HepG2 (cell line): ENCODE data around the gene DPAGT1. TPM values are rescaled to one million over a fixed set of nuclear protein-coding genes. Genes with fewer than 3 reads are reported as not detected.

ENCODE experiments used
- CTCF ChIP-seq: sonication (generic); formaldehyde crosslinking; IDR thresholded peaks from 2 replicates; pipeline ENCODE4 v1.5.0; 2020; ENCODE audit warnings: mild to moderate bottlenecking, missing genetic modification reagents, moderate library complexity
- DMAP1 ChIP-seq: IDR thresholded peaks from 2 replicates; pipeline ENCODE4 v1.6.1; 2016
- DNMT3B ChIP-seq: conservative IDR thresholded peaks from 2 replicates; pipeline ENCODE4 v1.6.1; 2016; ENCODE audit warnings: missing biosample characterization, control low read depth
- FOXJ3 ChIP-seq: sonication (generic); formaldehyde crosslinking; IDR thresholded peaks from 2 replicates; pipeline ENCODE4 v1.4.0; 2020; ENCODE audit warnings: missing genetic modification reagents, mild to moderate bottlenecking, borderline replicate concordance
- GABPB1 ChIP-seq: IDR thresholded peaks from 2 replicates; pipeline ENCODE4 v1.6.1; 2016; ENCODE audit warnings: mild to moderate bottlenecking, missing genetic modification reagents, moderate library complexity, missing compliant biosample characterization
- HNRNPL ChIP-seq: fragments of 200-400 bp; formaldehyde crosslinking; IDR thresholded peaks from 2 replicates; pipeline ENCODE4 v1.6.1; 2017; ENCODE audit warnings: mild to moderate bottlenecking, low read depth, low read length
- HOXA3 ChIP-seq: sonication (generic); formaldehyde crosslinking; IDR thresholded peaks from 2 replicates; pipeline ENCODE4 v1.5.0; 2020; ENCODE audit warnings: missing genetic modification reagents
- NR2F6 ChIP-seq, 2 experiments: IDR thresholded peaks; 2 replicates each; pipeline ENCODE4 v1.6.1; 2016; ENCODE audit warnings: antibody characterized with exemption in 1 of 2, mild to moderate bottlenecking in 1 of 2
- PRDM4 ChIP-seq: sonication (generic); formaldehyde crosslinking; IDR thresholded peaks from 2 replicates; pipeline ENCODE4 v1.9.0; 2021; ENCODE audit warnings: missing genetic modification reagents, borderline replicate concordance
- RAD21 ChIP-seq: fragments of 450-650 bp; formaldehyde crosslinking; IDR thresholded peaks from 2 replicates; pipeline ENCODE4 v1.5.0; 2020; ENCODE audit warnings: mild to moderate bottlenecking
- RERE ChIP-seq: IDR thresholded peaks from 2 replicates; pipeline ENCODE4 v1.6.1; 2016; ENCODE audit warnings: low read depth, missing genetic modification reagents, missing compliant biosample characterization
- TCF7L2 ChIP-seq: IDR thresholded peaks from 2 replicates; pipeline ENCODE4 v1.6.1; 2011; ENCODE audit warnings: mild to moderate bottlenecking, low read depth, low read length, moderate library complexity
- ZFX ChIP-seq: sonication (generic); formaldehyde crosslinking; IDR thresholded peaks from 2 replicates; pipeline ENCODE4 v1.4.0; 2020; ENCODE audit warnings: mild to moderate bottlenecking, low read depth, missing genetic modification reagents, moderate library complexity
- ZNF274 ChIP-seq: sonication (generic); formaldehyde crosslinking; IDR thresholded peaks from 2 replicates; pipeline ENCODE4 v1.5.1; 2020; ENCODE audit warnings: mild to moderate bottlenecking, missing genetic modification reagents
- ZNF296 ChIP-seq: sonication (generic); formaldehyde crosslinking; conservative IDR thresholded peaks from 2 replicates; pipeline ENCODE4 v1.5.0; 2020; ENCODE audit warnings: mild to moderate bottlenecking, missing genetic modification reagents
- ZNF580 ChIP-seq: IDR thresholded peaks from 2 replicates; pipeline ENCODE4 v1.6.1; 2016; ENCODE audit warnings: low read depth, borderline replicate concordance
- ZNF747 ChIP-seq: sonication (generic); formaldehyde crosslinking; IDR thresholded peaks from 2 replicates; pipeline ENCODE4 v1.8.1; 2023; ENCODE audit warnings: missing genetic modification reagents, mild to moderate bottlenecking, borderline replicate concordance
- polyA plus RNA-seq, 8 experiments: library from polyadenylated mRNA; depleted of rRNA in 3 of 8; stranded (reverse) in 7 of 8; unstranded in 1 of 8; fragments of >200 nt; fragmentation: Illumina TruSeq in 4 of 8; extraction: Trizol in 4 of 8; gene quantifications; 2 replicates each; pipeline versions ENCODE4 v1.2.1 to v1.2.3, GENCODE V29; 2011 to 2016; ENCODE audit warnings: low read depth in 4 of 8, missing spikeins in 1 of 8, mixed read lengths in 1 of 8; ENCODE audit not compliant: insufficient read depth in 1 of 8
- total RNA-seq, 5 experiments: library from RNA; depleted of rRNA; stranded (reverse); fragments of >200 nt; fragmentation: Illumina TruSeq; extraction: Trizol; gene quantifications; 2 replicates each; pipeline ENCODE4 v1.2.3, GENCODE V29; 2016; ENCODE audit warnings: low read depth in 1 of 5

The DPAGT1 gene
- total and polyA plus RNA-seq, 2 of the 13 experiments (the other 11 are each of a cell fraction or from before 2014, with no cell fraction given): 37.6 to 70.7 TPM

- TF ChIP-seq FOXJ3 (peak; percentile 46; the same call in 1 of the 2 replicates), ZNF580 (peak; percentile 30), RAD21 (CRISPR knock-in tag) (no peak), HOXA3 (peak; percentile 84), HNRNPL (no peak), TCF7L2 (no peak), GABPB1 (CRISPR knock-in tag) (peak; percentile 97), ZNF747 (0 out of 2 replicates have a peak, but pooled peaks have one; percentile 5), ZFX (CRISPR knock-in tag) (peak; percentile 69; the same call in 1 of the 2 replicates), DNMT3B (CRISPR knock-in tag) (0 out of 2 replicates have a peak, but pooled peaks have one; percentile 40), PRDM4 (CRISPR knock-in tag) (no peak), ZNF296 (CRISPR knock-in tag) (no peak), NR2F6 (IDR thresholded peaks at IDR 0.05) (0 out of 2 replicates have a peak, but pooled peaks have one; percentile 11), NR2F6 (CRISPR knock-in tag; IDR thresholded peaks at IDR 0.05) (no peak), RERE (CRISPR knock-in tag) (0 out of 2 replicates have a peak, but pooled peaks have one; percentile 39), DMAP1 (CRISPR knock-in tag) (peak; percentile 81; the same call in 1 of the 2 replicates), ZNF274 (CRISPR knock-in tag) (peak; percentile 24; the same call in 1 of the 2 replicates), CTCF (CRISPR knock-in tag) (peak; percentile 12; the same call in 1 of the 2 replicates)
These were observed 34.1 kb downstream of the DPAGT1 start, which contains the start of gene VPS11 (continued) for GRCh38 chr11:119067371-119068222.
